GM15510 (cell line): ENCODE data around the gene ZCCHC12.

ENCODE experiments used
- POLR2A ChIP-seq: IDR thresholded peaks from 3 replicates; pipeline ENCODE4 v1.6.1; 2011; ENCODE audit warnings: borderline replicate concordance; ENCODE audit not compliant: insufficient read length; ENCODE audit errors: extremely low read depth

ZCCHC12 gene

GRCh38 chrX:118857006-118857405, 33.4 kb downstream of the ZCCHC12 start:
- no peak for TF ChIP-seq POLR2A

GRCh38 chrX:118861338-118861737, 37.7 kb downstream of the ZCCHC12 start:
- TF ChIP-seq POLR2A = no peak

GRCh38 chrX:118862091-118862490, 38.5 kb downstream of the ZCCHC12 start:
- no peak for TF ChIP-seq POLR2A

DNA sequence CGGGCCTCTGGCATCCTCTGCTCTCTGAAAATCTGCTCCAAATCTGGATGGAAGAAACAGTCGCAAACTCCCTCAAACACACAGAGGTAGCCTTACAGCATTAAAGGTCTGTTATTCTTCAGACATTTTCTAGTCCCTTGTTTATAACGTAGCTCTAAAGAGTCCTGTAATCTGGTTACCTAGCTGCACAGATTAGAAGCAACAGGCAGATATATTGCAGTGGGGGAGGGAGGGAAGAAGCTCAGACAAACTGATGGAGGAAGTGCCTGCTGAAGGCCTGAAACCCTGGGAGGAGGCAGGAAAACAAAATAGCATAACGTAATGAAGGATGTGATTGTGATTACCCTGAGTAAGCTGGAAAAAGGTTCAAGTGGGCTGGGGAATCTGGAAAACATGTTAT, 39.4 kb downstream of the ZCCHC12 start:
- TF ChIP-seq POLR2A = no peak

- TF ChIP-seq POLR2A = no peak
Observed at GRCh38 chrX:118864063-118864635, 40.5 kb downstream of the ZCCHC12 start.

- no peak for TF ChIP-seq POLR2A
Observed at GRCh38 chrX:118865231-118865630, 41.6 kb downstream of the ZCCHC12 start.

DNA sequence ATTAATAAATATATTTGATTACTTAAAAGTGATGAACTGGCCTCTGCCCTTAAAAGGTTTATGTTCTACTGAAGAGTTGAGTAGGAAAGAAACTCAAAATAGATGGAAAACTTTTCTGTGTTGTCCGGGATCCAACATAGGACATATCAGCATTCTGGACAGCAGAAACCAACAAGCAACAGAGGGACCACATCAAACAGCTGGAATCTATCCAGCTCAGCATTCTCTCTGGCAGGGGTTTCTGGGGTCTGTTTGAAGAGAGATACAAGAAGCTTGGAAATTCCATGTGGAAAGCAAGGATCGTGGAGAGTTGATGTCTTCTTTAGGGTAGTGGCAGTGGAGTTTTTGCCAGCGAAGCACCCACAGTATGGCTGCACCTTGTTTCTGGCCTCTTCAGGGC, 43.6 kb downstream of the ZCCHC12 start:
- no peak for TF ChIP-seq POLR2A

DNA sequence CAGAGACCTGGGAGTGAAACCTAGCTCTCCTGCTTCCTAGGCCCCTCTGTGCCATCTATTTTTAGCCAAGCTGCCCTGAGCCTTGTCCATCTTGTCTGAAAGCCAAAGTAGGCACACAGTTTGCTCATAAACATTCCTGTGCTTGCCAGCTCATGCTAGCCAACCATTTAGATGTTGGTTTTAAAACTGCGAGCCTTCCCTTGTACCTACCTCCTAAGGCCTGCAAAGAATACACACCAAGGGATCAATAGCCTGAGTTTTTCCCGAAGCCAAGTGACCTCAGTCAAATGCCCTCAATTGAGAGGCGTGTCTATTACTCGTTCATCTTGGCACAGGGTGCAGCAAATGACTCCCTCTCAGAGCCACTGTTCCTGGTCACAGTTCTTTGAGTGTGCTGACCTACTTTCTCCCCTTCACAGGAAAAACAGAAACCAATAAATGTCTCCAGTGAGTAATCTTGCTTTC, 48.5 kb downstream of the ZCCHC12 start:
- TF ChIP-seq POLR2A = no peak
